H9 (cell line): ENCODE data around the gene GMPS. TPM values are rescaled to one million over a fixed set of nuclear protein-coding genes. Genes with fewer than 3 reads are reported as not detected.

ENCODE experiments used
- DNase-seq: peaks from one replicate; pipeline ENCODE4 v3.0.0-alpha.2; 2017
- H2AFZ ChIP-seq: one replicate; pipeline ENCODE4 v1.6.1; 2013; ENCODE audit warnings: mild to moderate bottlenecking, low read length, control low read depth, moderate library complexity
- H2AK5ac ChIP-seq: 2 replicates; pipeline ENCODE4 v1.6.1; 2013; ENCODE audit warnings: low read length, control low read depth, mixed read lengths; ENCODE audit not compliant: insufficient read length
- H2BK120ac ChIP-seq: one replicate; pipeline ENCODE4 v1.6.1; 2013; ENCODE audit warnings: low read depth, mild to moderate bottlenecking, low read length, control low read depth, inconsistent platforms; ENCODE audit not compliant: poor library complexity, severe bottlenecking
- H2BK12ac ChIP-seq: 2 replicates; pipeline ENCODE4 v1.6.1; 2013; ENCODE audit warnings: low read length, control low read depth, mixed read lengths, low read depth; ENCODE audit not compliant: insufficient read length
- H2BK15ac ChIP-seq: 2 replicates; pipeline ENCODE4 v1.6.1; 2013; ENCODE audit warnings: low read depth, low read length, control low read depth
- H2BK20ac ChIP-seq: one replicate; pipeline ENCODE4 v1.6.1; 2013; ENCODE audit warnings: low read depth, mild to moderate bottlenecking, low read length, control low read depth, inconsistent platforms; ENCODE audit not compliant: poor library complexity, severe bottlenecking
- H2BK5ac ChIP-seq: 2 replicates; pipeline ENCODE4 v1.6.1; 2013; ENCODE audit warnings: low read length, control low read depth, mixed read lengths; ENCODE audit not compliant: insufficient read length
- H3K14ac ChIP-seq: 2 replicates; pipeline ENCODE4 v1.6.1; 2013; ENCODE audit warnings: low read length, control low read depth; ENCODE audit not compliant: insufficient read depth
- H3K18ac ChIP-seq: 2 replicates; pipeline ENCODE4 v1.6.1; 2013; ENCODE audit warnings: low read depth, mild to moderate bottlenecking, mixed read lengths, low read length, control low read depth; ENCODE audit not compliant: insufficient read length
- H3K23ac ChIP-seq: 2 replicates; pipeline ENCODE4 v1.6.1; 2013; ENCODE audit warnings: low read length, control low read depth, mixed read lengths, low read depth; ENCODE audit not compliant: insufficient read length
- H3K23me2 ChIP-seq: 2 replicates; pipeline ENCODE4 v1.6.1; 2013; ENCODE audit warnings: low read depth, mild to moderate bottlenecking, mixed read lengths, low read length, control low read depth; ENCODE audit not compliant: insufficient read length, poor library complexity, severe bottlenecking
- H3K27ac ChIP-seq: 2 replicates; pipeline ENCODE4 v1.5.1; 2013; ENCODE audit warnings: low read length, control low read depth, mixed read lengths, low read depth; ENCODE audit not compliant: insufficient read length
- H3K27me3 ChIP-seq: 2 replicates; pipeline ENCODE4 v1.6.1; 2013; ENCODE audit warnings: low read length, control low read depth, inconsistent platforms; ENCODE audit not compliant: insufficient read depth
- H3K4ac ChIP-seq: 2 replicates; pipeline ENCODE4 v1.6.1; 2013; ENCODE audit warnings: low read depth, mild to moderate bottlenecking, control low read depth, inconsistent platforms, low read length, moderate library complexity
- H3K4me1 ChIP-seq: 2 replicates; pipeline ENCODE4 v1.6.1; 2013; ENCODE audit warnings: low read length, control low read depth, inconsistent platforms; ENCODE audit not compliant: insufficient read depth
- H3K4me2 ChIP-seq: 2 replicates; pipeline ENCODE4 v1.6.1; 2013; ENCODE audit warnings: low read length, control low read depth, mixed read lengths; ENCODE audit not compliant: insufficient read length, insufficient read depth
- H3K56ac ChIP-seq: 2 replicates; pipeline ENCODE4 v1.6.1; 2013; ENCODE audit warnings: low read depth, mild to moderate bottlenecking, mixed read lengths, low read length, control low read depth; ENCODE audit not compliant: insufficient read length
- H3K79me1 ChIP-seq: 2 replicates; pipeline ENCODE4 v1.6.1; 2013; ENCODE audit warnings: low read depth, mild to moderate bottlenecking, moderate library complexity, low read length, control low read depth, inconsistent platforms; ENCODE audit not compliant: insufficient read depth, poor library complexity, severe bottlenecking
- H3K79me2 ChIP-seq: 2 replicates; pipeline ENCODE4 v1.6.1; 2013; ENCODE audit warnings: low read length, control low read depth, inconsistent platforms; ENCODE audit not compliant: insufficient read depth
- H3K9ac ChIP-seq: 2 replicates; pipeline ENCODE4 v1.6.1; 2013; ENCODE audit warnings: low read length, control low read depth, mixed read lengths; ENCODE audit not compliant: insufficient read length; ENCODE audit errors: extremely low read depth
- H3K9me3 ChIP-seq: one replicate; pipeline ENCODE4 v1.6.1; 2013; ENCODE audit warnings: low read depth, low read length, inconsistent platforms; ENCODE audit not compliant: control insufficient read depth
- H3T11ph ChIP-seq: one replicate; pipeline ENCODE4 v1.6.1; 2013; ENCODE audit warnings: mild to moderate bottlenecking, low read length, control low read depth, inconsistent platforms
- H4K20me1 ChIP-seq: one replicate; pipeline ENCODE4 v1.6.1; 2013; ENCODE audit not compliant: control insufficient read depth, insufficient read length, insufficient read depth
- H4K5ac ChIP-seq: 2 replicates; pipeline ENCODE4 v1.6.1; 2013; ENCODE audit warnings: low read depth, mild to moderate bottlenecking, mixed read lengths, low read length, control low read depth; ENCODE audit not compliant: insufficient read length
- H4K8ac ChIP-seq: replicated peaks from 2 replicates; pipeline ENCODE4 v1.6.1; 2013; ENCODE audit warnings: low read length, control low read depth, mixed read lengths, low read depth; ENCODE audit not compliant: insufficient read length
- H4K91ac ChIP-seq: 2 replicates; pipeline ENCODE4 v1.6.1; 2013; ENCODE audit warnings: low read depth, mild to moderate bottlenecking, moderate library complexity, mixed read lengths, low read length, control low read depth; ENCODE audit not compliant: insufficient read length
- H3K27ac Mint-ChIP-seq, 3 experiments: 2 replicates in 2 of 3; 3 replicates in 1 of 3; pipeline ENCODE4 v1.8.0; 2020 to 2021; ENCODE audit warnings: mixed read lengths in 3 of 3, mild to moderate bottlenecking in 1 of 3, moderate library complexity in 1 of 3
- H3K27me3 Mint-ChIP-seq: 2 replicates; pipeline ENCODE4 v1.8.0; 2021; ENCODE audit warnings: low read depth, mild to moderate bottlenecking, moderate library complexity, mixed read lengths
- H3K36me3 Mint-ChIP-seq, 3 experiments: 2 replicates in 2 of 3; 3 replicates in 1 of 3; pipeline ENCODE4 v1.8.0; 2020 to 2021; ENCODE audit warnings: low read depth in 3 of 3, mixed read lengths in 3 of 3; ENCODE audit not compliant: insufficient read depth in 1 of 3
- H3K4me1 Mint-ChIP-seq, 2 experiments: 2 replicates each; pipeline ENCODE4 v1.8.0; 2020; ENCODE audit warnings: mixed read lengths in 2 of 2
- H3K4me3 Mint-ChIP-seq, 2 experiments: 2 replicates in 1 of 2; 3 replicates in 1 of 2; pipeline ENCODE4 v1.8.0; 2020 to 2021; ENCODE audit warnings: mild to moderate bottlenecking in 2 of 2, mixed read lengths in 2 of 2, moderate library complexity in 1 of 2
- H3K9me3 Mint-ChIP-seq, 2 experiments: 2 replicates in 1 of 2; 3 replicates in 1 of 2; pipeline ENCODE4 v1.8.0; 2020; ENCODE audit warnings: mild to moderate bottlenecking in 2 of 2, mixed read lengths in 2 of 2, moderate library complexity in 1 of 2
- CTCF ChIP-seq: fragments of 200-600 bp; sonication (generic); conservative IDR thresholded peaks from 3 replicates; pipeline ENCODE4 v1.8.0; 2021; ENCODE audit warnings: antibody characterized with exemption, mild to moderate bottlenecking
- WGBS: extraction: QIAGEN DNeasy Blood & Tissue Kit; methylation state at CpG from one replicate; pipeline ENCODE4 v1.1.7; 2013; ENCODE audit warnings: missing lambda C conversion rate, low lambda C conversion rate, mixed read lengths; ENCODE audit not compliant: insufficient read length; ENCODE audit errors: extremely low coverage; 5-methylcytosine and 5-hydroxymethylcytosine counted together
- total RNA-seq: library from RNA; stranded (reverse); gene quantifications from 2 replicates; pipeline ENCODE4 v1.2.1, GENCODE V29; 2021

The GMPS gene
- total RNA-seq, 1 experiment from 2014 or later = 142 TPM

GRCh38 chr3:155895379-155895900, 25.0 kb downstream of the GMPS start:
- Histone ChIP-seq H3T11ph (no peak overlapping the region), H3K56ac (no peak overlapping the region), H3K23ac (no peak overlapping the region), H3K9me3 (no peaks in the 10 kb centered on the region), H3K27ac (no peak overlapping the region), H2BK20ac (no peak overlapping the region), H4K20me1 (no peaks in the 10 kb centered on the region), H2BK12ac (no peak overlapping the region), H2BK15ac (no peak overlapping the region), H2BK5ac (no peak overlapping the region), H2AK5ac (no peak overlapping the region), H2BK120ac (no peak overlapping the region), H2AFZ (no peak overlapping the region), H4K91ac (no peak overlapping the region), H3K23me2 (no peaks in the 10 kb centered on the region), H3K79me1 (peaks cover 7% of the 10 kb centered on the region), H3K27me3 (no peaks in the 10 kb centered on the region), H3K4me2 (no peak overlapping the region), H3K4me1 (no peaks in the 10 kb centered on the region; the same call in 1 of the 2 replicates), H3K18ac (no peak overlapping the region), H3K4ac (no peak overlapping the region), H3K14ac (no peak overlapping the region), H4K5ac (no peak overlapping the region), H3K9ac (no peak overlapping the region), H3K79me2 (peaks cover 5% of the 10 kb centered on the region; the same call in 1 of the 2 replicates), H4K8ac (no peak overlapping the region)
- Mint-ChIP-seq H3K9me3 (no peaks in the 10 kb centered on the region), H3K4me1 (peaks cover 5 to 7% of the 10 kb centered on the region in 2 experiments; a peak in 3 of 4 replicates), H3K4me3 (no peak overlapping the region), H3K36me3 (peaks cover 23 to 60% (median 52%) of the 10 kb centered on the region in 3 experiments; a peak in 6 of 7 replicates), H3K27me3 (no peaks in the 10 kb centered on the region), H3K27ac (no peak overlapping the region)
- TF ChIP-seq CTCF = no peak
- WGBS = no CpG with 5 or more reads among the region's 7 CpGs
- DNase-seq = no peak
